Bronchial epithelial cell (primary cell): ENCODE data around the gene OR13C8. TPM values are rescaled to one million over a fixed set of nuclear protein-coding genes. Genes with fewer than 3 reads are reported as not detected.
"Not testable (repeated sequence)": the region's sequence is repeated elsewhere in the genome, so short reads cannot be mapped to it uniquely, and the experiment has no call there.

Experiments used
- DNase-seq: peaks from one replicate; pipeline ENCODE4 v3.0.0-alpha.2; 2010; ENCODE audit warnings: low read depth
- FAIRE-seq: peaks from 2 replicates; lab custom pipeline; 2011; peaks lifted over from hg19 to GRCh38; lab: Jason Lieb, UNC
- H3K27me3 ChIP-seq: 2 replicates; pipeline ENCODE4 v1.5.1; 2011; ENCODE audit warnings: low read length; ENCODE audit not compliant: control insufficient read depth, insufficient read depth
- H3K36me3 ChIP-seq: 2 replicates; pipeline ENCODE4 v1.5.1; 2011; ENCODE audit warnings: low read length; ENCODE audit not compliant: control insufficient read depth, insufficient read depth
- H3K4me3 ChIP-seq: 2 replicates; pipeline ENCODE4 v1.5.1; 2011; ENCODE audit warnings: mild to moderate bottlenecking, low read depth, low read length, control low read depth
- total RNA-seq: library from RNA; depleted of rRNA; stranded (reverse); fragments of >200 nt; gene quantifications from 2 replicates; pipeline ENCODE4 v1.2.1, GENCODE V29; 2014
- TF ChIP-seq, protein P1 (sequence below): IDR thresholded peaks from 2 replicates; pipeline ENCODE4 v1.5.1; 2011; ENCODE audit warnings: mild to moderate bottlenecking, moderate library complexity, low read length, control low read depth, inconsistent platforms; ENCODE audit not compliant: insufficient read depth, severe bottlenecking

OR13C8 gene
- total RNA-seq, 1 donor from 2014 or later = not detected

- Histone ChIP-seq H3K27me3 (no peaks in the 10 kb centered on the region), H3K36me3 (no peaks in the 10 kb centered on the region), H3K4me3 (no peak overlapping the region)
- FAIRE-seq (no peak), DNase-seq (peak; percentile 3)
- TF ChIP-seq, protein P1, sequence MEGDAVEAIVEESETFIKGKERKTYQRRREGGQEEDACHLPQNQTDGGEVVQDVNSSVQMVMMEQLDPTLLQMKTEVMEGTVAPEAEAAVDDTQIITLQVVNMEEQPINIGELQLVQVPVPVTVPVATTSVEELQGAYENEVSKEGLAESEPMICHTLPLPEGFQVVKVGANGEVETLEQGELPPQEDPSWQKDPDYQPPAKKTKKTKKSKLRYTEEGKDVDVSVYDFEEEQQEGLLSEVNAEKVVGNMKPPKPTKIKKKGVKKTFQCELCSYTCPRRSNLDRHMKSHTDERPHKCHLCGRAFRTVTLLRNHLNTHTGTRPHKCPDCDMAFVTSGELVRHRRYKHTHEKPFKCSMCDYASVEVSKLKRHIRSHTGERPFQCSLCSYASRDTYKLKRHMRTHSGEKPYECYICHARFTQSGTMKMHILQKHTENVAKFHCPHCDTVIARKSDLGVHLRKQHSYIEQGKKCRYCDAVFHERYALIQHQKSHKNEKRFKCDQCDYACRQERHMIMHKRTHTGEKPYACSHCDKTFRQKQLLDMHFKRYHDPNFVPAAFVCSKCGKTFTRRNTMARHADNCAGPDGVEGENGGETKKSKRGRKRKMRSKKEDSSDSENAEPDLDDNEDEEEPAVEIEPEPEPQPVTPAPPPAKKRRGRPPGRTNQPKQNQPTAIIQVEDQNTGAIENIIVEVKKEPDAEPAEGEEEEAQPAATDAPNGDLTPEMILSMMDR = no peak
Observed at GRCh38 chr9:104575456-104575855, 6.5 kb downstream of the OR13C8 start.

- H3K27me3 ChIP-seq = no peaks in the 10 kb centered on the region
- no peak overlapping the region for H3K4me3 ChIP-seq
- no peaks in the 10 kb centered on the region for H3K36me3 ChIP-seq
- FAIRE-seq = no peak
- TF ChIP-seq, protein P1 = no peak
- no peak for DNase-seq
Observed at GRCh38 chr9:104577263-104577662, 8.3 kb downstream of the OR13C8 start.

- H3K27me3 ChIP-seq = no peaks in the 10 kb centered on the region
- DNase-seq (no peak), FAIRE-seq (no peak)
- no peaks in the 10 kb centered on the region for H3K36me3 ChIP-seq
- no peak overlapping the region for H3K4me3 ChIP-seq
- TF ChIP-seq, protein P1 = no peak
Observed at GRCh38 chr9:104580562-104580961, 11.6 kb downstream of the OR13C8 start.

DNA sequence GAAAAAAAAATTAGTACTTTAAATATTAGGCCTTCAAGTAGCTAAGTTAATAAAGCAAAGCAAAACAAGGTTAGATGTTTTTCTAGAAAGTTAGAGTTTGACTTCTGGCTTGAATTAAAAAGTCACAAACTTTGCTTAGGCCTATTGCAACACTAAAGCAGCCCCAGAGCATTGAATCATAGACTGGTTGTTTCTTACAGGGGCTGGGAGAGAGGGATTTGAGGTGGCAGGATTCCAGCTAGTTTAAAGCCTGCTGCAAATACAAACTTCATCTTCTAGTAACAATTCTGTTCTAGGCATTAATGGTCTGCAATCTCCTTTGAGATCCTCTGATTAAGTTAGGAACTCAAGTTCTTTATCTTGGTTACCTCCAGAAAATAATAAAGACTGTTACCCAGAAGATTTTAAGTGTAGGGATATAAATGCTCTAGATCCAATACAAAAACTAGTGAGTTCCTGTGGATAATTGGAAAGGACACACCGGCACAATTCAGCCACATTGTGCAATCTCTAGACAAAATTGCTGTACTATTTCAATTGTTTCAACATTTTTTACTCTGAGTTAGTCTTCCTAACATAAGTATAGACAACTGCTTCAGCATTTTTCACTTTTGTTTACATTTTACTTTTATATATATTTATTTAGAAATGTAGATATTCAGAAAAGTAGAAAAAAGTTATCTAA, 17.7 kb downstream of the OR13C8 start:
- TF ChIP-seq, protein P1 = no peak
- DNase-seq = no peak
- Histone ChIP-seq H3K4me3 (no peak overlapping the region), H3K27me3 (no peaks in the 10 kb centered on the region), H3K36me3 (no peaks in the 10 kb centered on the region)
- no peak for FAIRE-seq

DNA sequence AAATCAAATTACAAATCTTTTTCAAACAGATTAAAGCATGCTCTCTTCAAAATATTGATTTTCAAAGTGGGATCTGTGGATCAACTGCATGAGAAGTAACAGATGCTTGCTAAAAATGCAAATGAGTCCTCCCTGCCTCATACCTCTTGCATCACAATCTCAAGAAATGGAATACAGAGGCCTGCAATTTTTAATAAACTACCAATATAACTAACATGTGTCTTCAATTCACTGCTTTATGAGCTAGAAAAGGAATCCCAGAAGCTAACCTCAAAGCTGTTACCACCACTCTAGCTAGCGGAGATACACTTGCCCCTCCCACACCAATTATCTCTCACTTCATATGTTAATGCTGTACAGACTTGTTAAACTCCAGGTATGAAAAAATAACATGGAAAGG, 20.7 kb downstream of the OR13C8 start:
- TF ChIP-seq, protein P1 = no peak
- Histone ChIP-seq H3K36me3 (no peaks in the 10 kb centered on the region), H3K4me3 (no peak overlapping the region), H3K27me3 (no peaks in the 10 kb centered on the region)
- DNase-seq (no peak), FAIRE-seq (no peak)

GRCh38 chr9:104598749-104599148, 29.8 kb downstream of the OR13C8 start:
- not testable (repeated sequence) for H3K27me3 ChIP-seq, H3K36me3 ChIP-seq, DNase-seq, FAIRE-seq, H3K4me3 ChIP-seq

DNA sequence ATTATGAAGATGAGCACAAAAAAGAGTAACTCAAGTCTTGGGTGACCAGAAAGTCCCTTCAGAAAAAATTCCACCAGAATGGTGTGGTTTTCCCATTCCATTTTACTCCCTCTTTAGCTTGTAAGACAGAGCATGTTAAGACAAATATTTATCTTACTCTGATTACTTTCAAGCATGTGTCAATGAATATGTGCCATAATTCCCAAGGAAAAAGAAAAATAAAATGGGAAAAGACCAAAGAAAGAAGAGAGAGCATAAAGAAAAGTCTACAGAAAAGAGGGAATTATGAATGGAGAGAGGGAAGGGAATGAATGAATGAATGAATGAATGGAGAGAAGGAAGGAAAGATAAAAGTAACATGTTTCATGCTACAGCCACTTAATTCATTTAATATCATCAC, 30.3 kb downstream of the OR13C8 start, which contains the start of gene OR13C5:
Gene OR13C5, minus strand, starts transcription at position 101 of the 400 bp plus-strand sequence. Its CDS starts 0 bp downstream, at position 101.
- FAIRE-seq, H3K4me3 ChIP-seq, H3K36me3 ChIP-seq, DNase-seq, H3K27me3 ChIP-seq: not testable (repeated sequence)
